AG04449 (cell line): ENCODE measurements around the gene TMEM138.

Source experiments
- CTCF ChIA-PET: fragments of 350-600 bp; formaldehyde crosslinking; extraction: SDS; loops from one replicate; lab custom pipeline; 2021; ENCODE audit warnings: antibody characterized with exemption; lab: Yijun Ruan, JAX
- POLR2A ChIA-PET: fragments of 400-600, 350-600 bp; formaldehyde crosslinking; extraction: SDS; loops from one replicate; lab custom pipeline; 2020; ENCODE audit warnings: antibody characterized with exemption, inconsistent platforms; lab: Yijun Ruan, JAX
- DNase-seq: peaks from one replicate; pipeline ENCODE4 v3.0.0-alpha.2; 2010; ENCODE audit warnings: low read depth, low spot score
- H3K4me3 ChIP-seq: 2 replicates; pipeline ENCODE4 v1.5.1; 2011; ENCODE audit warnings: low read depth, mild to moderate bottlenecking, control low read depth, low read length
- CTCF ChIP-seq: IDR thresholded peaks from one replicate; pipeline ENCODE4 v1.5.1; 2011; ENCODE audit warnings: mild to moderate bottlenecking, moderate library complexity, low read length, control low read depth, inconsistent platforms; ENCODE audit not compliant: insufficient read depth; ENCODE audit errors: missing control alignments

The TMEM138 gene

GRCh38 chr11:61357233-61357893 is 4.8 kb upstream of the TMEM138 start:
- DNase-seq: no peak
- ChIA-PET CTCF (interaction anchor here (0.8 to 27.5 kb wide), 3 partner anchors 14 to 26 kb away, joined by 3 to 352 read pairs (median 239); partner anchors contain the start of genes DDB1 and TKFC), POLR2A (interaction anchor here (1.1 kb wide), 1 partner anchor 14 kb away, joined by 3 read pairs; no protein-coding TSS in a partner anchor)
- TF ChIP-seq CTCF: no peak
- no peak overlapping the region for H3K4me3 ChIP-seq

DNA sequence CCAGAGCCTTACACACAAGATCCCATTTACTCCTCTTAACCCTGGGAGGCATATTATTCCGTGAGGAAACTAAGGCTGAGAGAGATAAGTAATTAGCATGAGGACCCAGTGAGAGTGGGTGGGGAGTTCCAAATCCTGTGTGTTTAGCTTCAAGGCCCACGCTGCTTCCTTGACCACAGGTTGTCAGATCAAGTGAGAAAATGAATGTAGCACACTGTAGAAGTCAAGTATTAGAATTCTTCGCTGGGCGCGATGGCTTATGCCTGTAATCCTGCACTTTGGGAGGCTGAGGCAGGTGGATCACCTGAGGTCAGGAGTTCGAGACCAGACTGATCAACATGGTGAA is 4.3 kb upstream of the TMEM138 start:
- ChIA-PET CTCF (interaction anchor here (0.8 to 27.5 kb wide), 3 partner anchors 13 to 26 kb away, joined by 3 to 352 read pairs (median 239); partner anchors contain the start of genes DDB1 and TKFC), POLR2A (interaction anchor here (1.1 kb wide), 1 partner anchor 13 kb away, joined by 3 read pairs; no protein-coding TSS in a partner anchor)
- TF ChIP-seq CTCF: no peak
- no peak for DNase-seq
- no peak overlapping the region for H3K4me3 ChIP-seq

DNA sequence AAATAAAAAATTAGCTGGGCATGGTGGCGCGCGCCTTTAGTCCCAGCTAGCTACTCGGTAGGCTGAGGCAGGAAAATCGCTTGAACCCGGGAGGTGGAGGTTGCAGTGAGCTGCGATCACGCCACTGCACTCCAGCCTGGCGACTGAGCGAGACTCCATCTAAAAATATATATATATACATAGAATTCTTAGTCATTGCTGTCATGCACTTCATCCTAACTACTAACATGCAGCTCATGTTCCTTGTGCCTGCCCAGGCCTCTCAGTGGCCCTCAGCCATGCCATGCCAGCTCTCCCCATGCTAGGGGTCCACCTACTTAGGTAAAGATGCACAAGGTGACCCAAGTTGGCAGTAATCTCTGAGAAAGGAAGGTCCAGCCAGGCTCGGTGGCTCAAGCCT is 3.6 kb upstream of the TMEM138 start:
- no peak for TF ChIP-seq CTCF
- DNase-seq: no peak
- ChIA-PET POLR2A (no interaction called here), CTCF (interaction anchor here (20.8 to 27.5 kb wide), 2 partner anchors 22 to 25 kb away, joined by 239 to 352 read pairs; partner anchors contain the start of genes DDB1 and TKFC)
- H3K4me3 ChIP-seq: no peak overlapping the region

DNA sequence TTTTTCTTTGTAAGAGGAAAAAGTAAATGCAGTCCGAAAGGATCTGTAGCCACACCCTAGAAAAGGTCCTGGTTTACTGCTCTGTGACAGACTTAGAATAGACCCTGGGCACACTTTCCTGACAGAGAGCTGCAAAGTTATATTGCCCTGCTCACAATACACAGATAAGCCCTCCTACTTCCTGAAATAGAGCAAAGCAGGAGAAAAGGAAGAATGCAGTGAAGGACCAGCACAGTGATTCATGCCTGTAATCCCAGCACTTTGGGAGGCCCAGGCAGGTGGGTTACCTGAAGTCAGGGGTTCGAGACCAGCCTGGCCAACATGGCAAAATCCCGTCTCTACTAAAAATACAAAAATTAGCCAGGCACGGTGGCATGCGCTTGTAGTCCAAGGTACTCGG is 2.7 kb upstream of the TMEM138 start:
- ChIA-PET CTCF (interaction anchor here (20.8 to 27.5 kb wide), 2 partner anchors 23 to 24 kb away, joined by 239 to 352 read pairs; partner anchors contain the start of genes DDB1 and TKFC), POLR2A (no interaction called here)
- no peak overlapping the region for H3K4me3 ChIP-seq
- DNase-seq: no peak
- TF ChIP-seq CTCF: no peak

DNA sequence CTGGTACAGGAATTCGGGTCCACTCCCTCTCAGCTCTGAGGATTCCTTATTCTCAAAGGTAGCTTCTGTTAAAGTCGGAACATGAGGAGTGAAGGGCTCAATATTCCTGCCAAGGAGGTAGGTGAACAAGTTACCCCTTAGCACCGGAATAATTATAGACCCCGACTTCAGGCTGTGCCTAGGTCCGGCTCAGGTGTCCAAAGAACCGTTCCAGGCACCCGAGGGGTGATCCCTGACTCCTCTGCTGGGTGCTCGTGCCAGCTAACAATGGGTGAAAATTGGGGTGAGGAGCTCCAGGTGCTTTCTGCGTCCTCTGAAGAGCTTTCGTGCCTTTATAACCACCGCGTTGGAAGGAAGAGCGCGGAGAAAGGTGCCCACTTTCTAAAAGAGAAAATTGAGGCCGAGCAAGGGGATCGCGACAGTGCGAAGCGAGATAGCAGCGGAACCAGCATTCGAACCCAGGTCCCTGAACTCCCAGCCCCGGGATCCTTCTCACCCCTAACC is 885 bp upstream of the TMEM138 start:
- POLR2A ChIA-PET: interaction anchor here (0.6 to 3.2 kb wide), 11 partner anchors 10 to 158 kb away, joined by 4 to 33 read pairs (median 9); partner anchors contain the start of genes DDB1, PGA3, TKFC and TMEM216
- no peak for DNase-seq
- CTCF ChIA-PET: interaction anchor here (1.0 to 27.5 kb wide), 8 partner anchors 8 to 85 kb away, joined by 3 to 352 read pairs (median 6); partner anchors contain the start of genes DDB1, TKFC and TMEM216
- peak overlapping the region; percentile 69 for H3K4me3 ChIP-seq
- TF ChIP-seq CTCF: no peak

DNA sequence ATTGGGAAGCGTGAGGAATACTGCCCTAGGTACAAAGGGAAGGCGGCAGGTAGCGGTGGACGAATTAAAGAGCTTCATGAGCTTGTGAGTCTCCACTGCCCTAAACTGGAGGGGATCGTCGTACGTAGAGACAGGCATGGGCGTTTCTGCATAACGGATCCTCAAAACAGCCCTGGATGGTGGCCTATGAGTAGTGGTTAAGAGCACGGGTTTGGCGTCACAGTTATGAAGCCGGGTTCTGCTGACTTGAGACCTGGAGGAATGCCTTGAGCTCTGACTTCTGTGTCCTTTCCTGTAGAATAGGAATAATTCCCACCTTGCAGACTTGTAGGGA is 335 bp downstream of the TMEM138 start:
- CTCF ChIA-PET: interaction anchor here (0.8 to 27.5 kb wide), 7 partner anchors 14 to 73 kb away, joined by 4 to 352 read pairs (median 8); partner anchors contain the start of genes DDB1, TKFC and TMEM216
- no peak for DNase-seq
- POLR2A ChIA-PET: interaction anchor here (0.8 to 3.2 kb wide), 16 partner anchors 9 to 273 kb away, joined by 3 to 33 read pairs (median 8); partner anchors contain the start of genes DDB1, TKFC and TMEM216
- peak overlapping the region; percentile 69 for H3K4me3 ChIP-seq
- TF ChIP-seq CTCF: no peak
